IPS-18a (cell line): ENCODE results near the gene BHMT2.
A peak's percentile ranks its signal among the peaks of the same experiment; 100 is the strongest.

ENCODE experiments used
- H3K27ac ChIP-seq: one replicate; pipeline ENCODE4 v1.5.1; 2013; ENCODE audit warnings: low read length
- H3K27me3 ChIP-seq: one replicate; pipeline ENCODE4 v1.6.1; 2013; ENCODE audit warnings: mild to moderate bottlenecking, low read length; ENCODE audit not compliant: control insufficient read depth, insufficient read depth
- H3K36me3 ChIP-seq: one replicate; pipeline ENCODE4 v1.6.1; 2013; ENCODE audit warnings: low read depth, low read length; ENCODE audit not compliant: control insufficient read depth
- H3K4me1 ChIP-seq: one replicate; pipeline ENCODE4 v1.6.1; 2013; ENCODE audit warnings: low read depth, low read length; ENCODE audit not compliant: control insufficient read depth
- H3K4me3 ChIP-seq: one replicate; pipeline ENCODE4 v1.5.1; 2013; ENCODE audit warnings: low read length
- H3K9ac ChIP-seq: one replicate; pipeline ENCODE4 v1.6.1; 2013; ENCODE audit warnings: mild to moderate bottlenecking, low read length, moderate library complexity
- H3K9me3 ChIP-seq: one replicate; pipeline ENCODE4 v1.6.1; 2013; ENCODE audit warnings: low read depth, low read length; ENCODE audit not compliant: control insufficient read depth

Gene BHMT2

DNA sequence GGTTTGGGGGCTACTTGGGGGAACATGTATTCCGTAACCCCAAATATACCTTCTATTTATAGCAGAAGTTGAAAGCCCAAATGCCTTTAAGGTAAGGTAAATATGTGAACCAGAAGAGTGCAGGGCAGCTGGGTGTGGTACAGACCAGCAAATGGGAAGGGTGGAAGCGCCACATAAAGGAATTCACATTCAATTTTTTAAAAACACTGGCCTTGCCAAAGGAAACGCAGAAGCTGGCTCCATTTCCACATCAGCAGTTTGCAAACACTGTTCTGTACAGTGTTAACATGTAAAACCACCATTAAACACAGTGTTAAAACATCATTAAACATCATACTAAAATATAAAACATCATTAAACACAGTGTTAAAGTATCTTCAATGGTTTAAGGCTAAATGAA lies 38.5 kb downstream of the BHMT2 start:
- H3K9ac ChIP-seq = no peak overlapping the region
- no peaks in the 10 kb centered on the region for H3K36me3 ChIP-seq
- no peak overlapping the region for H3K4me3 ChIP-seq
- H3K9me3 ChIP-seq = no peaks in the 10 kb centered on the region
- H3K27me3 ChIP-seq = peaks cover 31% of the 10 kb centered on the region
- no peak overlapping the region for H3K27ac ChIP-seq
- no peaks in the 10 kb centered on the region for H3K4me1 ChIP-seq

DNA sequence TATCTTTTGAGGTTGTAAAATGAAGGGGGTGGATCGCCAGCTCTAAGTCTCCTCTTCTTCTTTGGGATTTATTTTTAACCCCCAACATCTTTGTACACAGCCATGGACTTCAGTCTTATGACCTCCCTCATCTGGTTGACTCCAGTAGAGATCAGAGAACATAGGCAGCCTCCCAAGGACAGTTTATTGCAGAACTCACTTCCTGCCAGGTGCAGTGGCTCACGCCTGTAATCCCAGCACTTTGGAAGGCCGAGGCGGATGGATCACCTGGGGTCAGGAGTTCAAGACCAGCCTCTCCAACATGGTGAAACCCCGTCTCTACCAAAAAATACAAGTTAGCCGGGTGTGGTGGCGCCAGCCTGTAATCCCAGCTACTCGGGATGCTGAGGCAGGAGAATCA lies 39.2 kb downstream of the BHMT2 start:
- Histone ChIP-seq H3K27ac (no peak overlapping the region), H3K9me3 (no peaks in the 10 kb centered on the region), H3K9ac (no peak overlapping the region), H3K36me3 (no peaks in the 10 kb centered on the region), H3K4me3 (no peak overlapping the region), H3K4me1 (no peaks in the 10 kb centered on the region), H3K27me3 (peaks cover 37% of the 10 kb centered on the region)

DNA sequence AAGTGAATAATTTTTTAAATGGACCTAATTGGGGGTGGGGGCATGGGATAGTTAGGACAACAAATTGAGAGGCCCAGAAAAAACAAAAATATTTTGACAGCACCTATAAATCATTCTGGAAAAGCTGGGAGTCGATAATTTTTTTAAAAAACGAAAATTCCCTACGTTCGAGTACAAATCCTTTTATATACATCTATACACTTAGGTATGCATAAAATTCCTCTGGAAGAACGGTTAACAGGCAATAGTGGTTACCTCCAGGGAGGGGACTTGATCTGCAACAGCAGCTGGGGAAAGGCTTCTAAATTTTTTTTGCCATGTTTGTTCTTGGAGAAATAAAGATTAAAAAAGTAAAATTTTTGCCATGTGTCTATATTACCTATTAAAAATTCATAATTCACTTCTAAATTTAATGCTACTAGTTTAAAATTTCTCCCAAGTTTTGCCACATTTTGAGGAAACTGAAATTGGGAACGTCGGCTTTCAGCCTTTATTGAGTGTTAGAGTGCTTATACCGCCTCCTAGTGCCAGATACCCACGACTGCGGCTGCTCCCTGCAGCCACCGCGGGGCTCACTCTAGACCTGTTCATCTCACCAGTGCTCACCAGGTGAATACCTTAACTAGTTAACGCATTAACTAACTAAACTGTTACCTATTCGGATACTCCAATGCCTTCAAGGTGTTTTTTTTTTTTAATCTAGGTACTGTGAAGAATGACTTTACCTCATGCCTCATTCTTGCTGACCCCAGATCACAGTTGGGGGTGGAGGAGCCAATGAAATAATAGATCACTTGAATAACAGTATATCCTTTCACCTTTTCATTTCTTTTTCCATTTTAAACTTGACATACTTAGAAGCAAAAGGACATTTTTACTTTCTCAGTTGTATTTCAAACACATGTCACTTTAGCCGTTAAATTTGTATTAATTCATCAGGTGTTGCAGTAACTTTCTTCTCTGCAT lies 40.2 kb downstream of the BHMT2 start:
- Histone ChIP-seq H3K9ac (no peak overlapping the region), H3K4me3 (no peak overlapping the region), H3K36me3 (no peaks in the 10 kb centered on the region), H3K9me3 (no peaks in the 10 kb centered on the region), H3K4me1 (no peaks in the 10 kb centered on the region), H3K27ac (no peak overlapping the region), H3K27me3 (peaks cover 42% of the 10 kb centered on the region)

DNA sequence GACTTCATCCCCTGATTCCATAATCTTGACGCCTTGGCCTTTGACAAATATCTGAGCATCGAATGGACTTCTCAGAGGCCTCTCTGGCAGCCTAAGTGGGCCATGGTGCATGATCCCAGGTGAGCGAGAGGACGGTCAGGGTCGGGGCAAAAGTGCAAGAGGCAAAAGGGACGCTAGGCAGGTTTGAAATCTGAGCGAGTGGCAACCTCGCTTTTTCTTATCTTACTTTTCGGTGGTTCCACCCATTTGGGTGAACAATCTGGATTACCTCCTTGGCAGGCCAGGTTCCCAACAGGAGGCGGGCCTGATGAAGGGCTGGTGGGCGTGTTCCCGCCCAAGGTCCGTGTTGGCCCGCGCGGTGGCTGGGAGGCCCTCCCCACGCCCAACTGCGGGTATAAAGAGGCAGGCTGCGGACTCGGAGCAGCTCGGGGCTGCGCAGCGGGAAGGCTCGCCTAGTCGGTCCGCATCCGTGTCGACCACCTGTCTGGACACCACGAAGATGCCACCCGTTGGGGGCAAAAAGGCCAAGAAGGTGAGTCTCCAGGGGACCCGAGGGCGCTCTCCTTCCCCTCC lies 41.9 kb downstream of the BHMT2 start, which contains the start of gene BHMT:
Gene BHMT (plus strand): TSS at position 423 of the 573 bp plus-strand sequence. CDS start 77 bp downstream, at position 500.
- Histone ChIP-seq H3K9ac (peak within 1 kb of the TSS; percentile 2), H3K4me3 (peak within 1 kb of the TSS; percentile 62), H3K4me1 (no peaks in the 10 kb centered on the region), H3K9me3 (no peaks in the 10 kb centered on the region), H3K27ac (no peak within 1 kb of the TSS), H3K36me3 (no peaks in the 10 kb centered on the region), H3K27me3 (peaks cover 42% of the 10 kb centered on the region)

DNA sequence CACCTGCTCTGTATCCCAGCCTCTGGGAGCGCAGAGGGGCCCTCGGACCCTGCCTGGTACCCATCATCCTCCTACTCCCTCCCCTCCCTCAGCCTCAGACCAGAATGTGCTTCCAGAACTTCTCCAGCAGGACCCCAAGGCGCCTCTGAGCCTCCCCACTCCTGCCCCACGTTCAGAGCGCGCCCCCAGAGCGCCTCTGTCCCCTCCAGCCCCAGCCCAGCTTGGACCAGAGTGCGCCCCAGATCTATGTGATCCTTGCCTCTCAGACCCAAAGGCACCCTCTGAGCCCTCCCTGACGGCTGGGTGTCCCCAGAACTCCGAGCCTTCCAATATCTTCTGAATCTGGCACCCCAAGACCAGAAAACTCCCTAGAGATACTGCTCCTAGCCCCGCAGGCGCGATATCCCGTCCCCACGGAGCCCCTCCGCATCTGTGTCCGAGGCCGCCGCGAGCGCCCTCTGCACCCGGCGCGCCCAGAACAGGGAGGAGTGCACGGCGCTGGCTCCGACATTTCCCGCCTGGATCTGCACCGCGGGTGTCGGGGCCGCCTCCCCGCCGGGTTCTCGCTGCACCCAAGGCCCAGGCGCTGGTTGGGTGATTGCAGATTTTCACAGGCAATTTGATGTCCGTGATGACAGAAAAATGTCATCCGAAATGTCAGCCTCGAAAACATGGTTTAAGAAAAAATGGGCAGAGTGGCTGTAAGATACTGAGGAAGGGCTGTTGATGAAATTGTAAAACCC lies 42.6 kb downstream of the BHMT2 start:
- no peaks in the 10 kb centered on the region for H3K9me3 ChIP-seq
- no peaks in the 10 kb centered on the region for H3K36me3 ChIP-seq
- peak overlapping the region; percentile 62 for H3K4me3 ChIP-seq
- H3K4me1 ChIP-seq = no peaks in the 10 kb centered on the region
- H3K9ac ChIP-seq = peak overlapping the region; percentile 2
- no peak overlapping the region for H3K27ac ChIP-seq
- H3K27me3 ChIP-seq = peaks cover 42% of the 10 kb centered on the region

DNA sequence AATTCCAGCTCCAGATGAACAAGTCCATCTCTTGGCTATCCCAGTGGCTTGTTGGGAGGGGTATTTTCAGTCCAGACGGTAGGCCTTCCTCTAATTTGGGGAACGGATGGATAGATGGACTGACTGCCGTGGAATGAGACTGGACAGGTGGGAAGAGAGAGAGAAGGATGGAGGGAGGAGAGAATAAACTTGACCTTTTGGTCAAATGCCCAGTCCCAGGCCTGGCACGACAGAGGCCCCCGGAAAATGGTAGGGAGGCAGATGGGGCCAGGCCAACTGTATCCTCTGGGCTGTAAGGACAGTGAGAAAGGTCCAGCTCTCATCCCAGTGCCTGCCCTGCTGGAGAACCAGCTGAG lies 43.1 kb downstream of the BHMT2 start:
- no peaks in the 10 kb centered on the region for H3K9me3 ChIP-seq
- H3K4me3 ChIP-seq = peak overlapping the region; percentile 62
- H3K9ac ChIP-seq = no peak overlapping the region
- no peaks in the 10 kb centered on the region for H3K4me1 ChIP-seq
- no peaks in the 10 kb centered on the region for H3K36me3 ChIP-seq
- peaks cover 42% of the 10 kb centered on the region for H3K27me3 ChIP-seq
- no peak overlapping the region for H3K27ac ChIP-seq

DNA sequence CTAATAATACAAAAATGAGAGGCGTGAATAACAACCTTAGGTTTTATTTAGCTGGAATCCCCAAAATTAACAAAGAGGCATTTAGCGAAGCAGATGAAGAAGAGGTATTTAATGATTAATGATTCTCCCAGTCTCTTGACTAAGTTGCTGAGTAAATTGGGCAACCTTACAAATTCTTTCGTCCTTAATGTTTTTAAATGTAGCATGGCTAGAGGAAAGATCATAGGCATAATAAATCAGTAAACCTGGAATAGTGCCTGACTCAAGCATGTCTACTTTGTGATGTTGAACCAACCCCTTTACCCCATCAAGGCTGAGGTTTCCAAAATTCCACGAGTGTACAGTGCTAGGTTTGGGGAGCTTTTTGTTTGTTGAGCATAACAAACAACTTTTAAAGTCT lies 49.9 kb downstream of the BHMT2 start:
- H3K4me1 ChIP-seq = no peaks in the 10 kb centered on the region
- H3K9me3 ChIP-seq = no peaks in the 10 kb centered on the region
- no peak overlapping the region for H3K9ac ChIP-seq
- H3K27ac ChIP-seq = no peak overlapping the region
- H3K36me3 ChIP-seq = no peaks in the 10 kb centered on the region
- H3K4me3 ChIP-seq = no peak overlapping the region
- H3K27me3 ChIP-seq = no peaks in the 10 kb centered on the region

DNA sequence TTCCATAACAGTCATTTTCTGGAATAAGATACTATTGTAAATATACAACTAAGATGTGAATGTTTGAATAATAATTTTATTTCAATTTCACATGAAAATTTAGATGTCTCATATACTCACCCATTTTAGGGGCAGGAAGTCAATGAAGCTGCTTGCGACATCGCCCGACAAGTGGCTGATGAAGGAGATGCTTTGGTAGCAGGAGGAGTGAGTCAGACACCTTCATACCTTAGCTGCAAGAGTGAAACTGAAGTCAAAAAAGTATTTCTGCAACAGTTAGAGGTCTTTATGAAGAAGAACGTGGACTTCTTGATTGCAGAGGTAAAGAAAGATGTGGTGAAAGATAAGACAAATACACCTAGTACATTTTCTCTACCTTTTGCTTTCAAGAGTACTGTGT lies 50.7 kb downstream of the BHMT2 start:
- no peak overlapping the region for H3K9ac ChIP-seq
- H3K27ac ChIP-seq = no peak overlapping the region
- no peaks in the 10 kb centered on the region for H3K4me1 ChIP-seq
- H3K36me3 ChIP-seq = no peaks in the 10 kb centered on the region
- no peak overlapping the region for H3K4me3 ChIP-seq
- no peaks in the 10 kb centered on the region for H3K27me3 ChIP-seq
- H3K9me3 ChIP-seq = no peaks in the 10 kb centered on the region

DNA sequence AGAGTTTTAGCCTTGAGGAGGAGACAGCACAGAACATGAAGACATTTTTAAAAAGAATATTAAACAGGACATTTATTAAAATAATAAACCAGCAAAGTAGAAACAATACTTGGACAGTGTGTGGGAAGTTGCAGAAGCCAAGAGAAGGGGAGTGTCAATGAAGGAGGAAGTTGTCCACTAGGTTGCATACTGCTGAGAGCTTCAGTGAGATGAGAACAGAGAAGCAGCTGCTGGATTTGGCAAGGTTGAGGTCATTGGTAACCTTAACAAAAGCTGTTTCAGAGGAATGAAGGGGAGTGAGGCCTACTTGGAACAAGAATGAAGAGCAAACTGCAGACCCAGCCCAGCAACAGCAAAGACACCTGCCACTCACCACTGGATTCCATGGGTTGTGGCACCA lies 53.4 kb downstream of the BHMT2 start:
- Histone ChIP-seq H3K9ac (no peak overlapping the region), H3K4me1 (no peaks in the 10 kb centered on the region), H3K4me3 (no peak overlapping the region), H3K27ac (no peak overlapping the region), H3K9me3 (no peaks in the 10 kb centered on the region), H3K27me3 (no peaks in the 10 kb centered on the region), H3K36me3 (no peaks in the 10 kb centered on the region)

DNA sequence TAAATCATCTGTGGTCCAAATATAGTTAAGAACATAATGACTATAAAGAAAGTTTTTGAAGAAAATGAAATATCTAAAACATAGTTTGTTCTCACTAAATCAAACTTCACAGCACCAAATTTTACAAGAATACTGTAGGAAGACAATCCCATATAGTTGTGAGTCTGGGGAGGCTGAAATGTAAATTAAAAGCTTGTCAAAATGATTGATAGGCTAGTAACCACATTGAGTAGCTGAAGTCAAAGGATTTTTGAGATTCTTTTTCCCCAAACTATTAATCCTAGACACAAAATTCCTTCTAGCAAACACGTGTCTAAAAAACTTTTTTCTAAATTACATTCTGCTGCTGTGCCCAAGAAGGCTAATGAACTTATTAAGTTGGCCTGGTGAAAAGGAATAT lies 55.0 kb downstream of the BHMT2 start:
- Histone ChIP-seq H3K9me3 (no peaks in the 10 kb centered on the region), H3K27ac (no peak overlapping the region), H3K36me3 (no peaks in the 10 kb centered on the region), H3K9ac (no peak overlapping the region), H3K4me3 (no peak overlapping the region), H3K27me3 (no peaks in the 10 kb centered on the region), H3K4me1 (no peaks in the 10 kb centered on the region)

DNA sequence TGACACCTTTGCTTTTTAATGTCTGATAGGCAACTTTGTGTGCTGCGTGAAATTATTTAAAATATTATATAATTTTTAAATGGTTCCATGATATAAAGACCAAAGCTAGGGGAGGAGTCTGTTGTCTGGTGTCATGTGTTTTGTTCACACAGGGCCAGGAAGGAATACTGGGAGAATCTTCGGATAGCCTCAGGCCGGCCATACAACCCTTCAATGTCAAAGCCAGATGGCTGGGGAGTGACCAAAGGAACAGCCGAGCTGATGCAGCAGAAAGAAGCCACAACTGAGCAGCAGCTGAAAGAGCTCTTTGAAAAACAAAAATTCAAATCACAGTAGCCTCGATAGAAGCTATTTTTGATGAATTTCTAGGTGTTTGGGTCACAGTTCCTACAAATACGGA lies 61.2 kb downstream of the BHMT2 start:
- Histone ChIP-seq H3K27ac (no peak overlapping the region), H3K9ac (no peak overlapping the region), H3K9me3 (no peaks in the 10 kb centered on the region), H3K27me3 (no peaks in the 10 kb centered on the region), H3K4me1 (peaks cover 17% of the 10 kb centered on the region), H3K4me3 (no peak overlapping the region), H3K36me3 (no peaks in the 10 kb centered on the region)
